ENCODE measurements around the gene CSPG4. TPM values are rescaled to one million over a fixed set of nuclear protein-coding genes. Genes with fewer than 3 reads are reported as not detected.
A peak's percentile ranks its signal among the peaks of the same experiment; 100 is the strongest.

The CSPG4 gene
- polyA plus RNA-seq, 1 experiment, result 24.1 TPM

GRCh38 chr15:75650908-75651809 lies 61.5 kb downstream of the CSPG4 start:
- H3K4me3 ChIP-seq (ENCODE audit: low read depth, low read length), result peak overlapping the region; percentile 77
- POLR2A ChIA-PET, result interaction anchor here (0.7 kb wide), 1 partner anchor 30 kb away, joined by 5 read pairs; no protein-coding TSS in a partner anchor
- DNase-seq (ENCODE audit: low read depth), result no peak

GRCh38 chr15:75649848-75650247 lies 62.8 kb downstream of the CSPG4 start:
- ChIA-PET POLR2A (interaction anchor here (1.0 kb wide), 1 partner anchor 11 kb away, joined by 4 read pairs; no protein-coding TSS in a partner anchor), CTCF (interaction anchor here (1.4 to 1.9 kb wide), 2 partner anchors 11 to 32 kb away, joined by 3 to 7 read pairs; no protein-coding TSS in a partner anchor)
- Histone ChIP-seq H3K27me3 (ENCODE audit: control insufficient read depth, insufficient read depth, low read length) (no peaks in the 10 kb centered on the region), H3K36me3 (ENCODE audit: control insufficient read depth, insufficient read depth, low read length) (peaks cover 14% of the 10 kb centered on the region), H3K4me3 (ENCODE audit: low read depth, low read length) (peak overlapping the region; percentile 77)
- no peak for DNase-seq (ENCODE audit: low read depth)
- no peak for TF ChIP-seq CTCF (IDR thresholded peaks at IDR 0.05; ENCODE audit: insufficient read depth, low read depth, low read length)

More at GRCh38 chr15:75650908-75651809, 61.5 kb downstream of the CSPG4 start:
- Histone ChIP-seq H3K27me3 (ENCODE audit: control insufficient read depth, insufficient read depth, low read length) (no peaks in the 10 kb centered on the region), H3K36me3 (ENCODE audit: control insufficient read depth, insufficient read depth, low read length) (peaks cover 14% of the 10 kb centered on the region)
- TF ChIP-seq CTCF (IDR thresholded peaks at IDR 0.05; ENCODE audit: insufficient read depth, low read depth, low read length), result no peak
- CTCF ChIA-PET, result interaction anchor here (1.2 to 1.9 kb wide), 3 partner anchors 10 to 35 kb away, joined by 3 to 7 read pairs (median 5); no protein-coding TSS in a partner anchor

GRCh38 chr15:75649045-75649761 lies 63.4 kb downstream of the CSPG4 start:
- CTCF ChIA-PET, result interaction anchor here (0.5 kb wide), 1 partner anchor 44 kb away, joined by 4 read pairs; no protein-coding TSS in a partner anchor
- POLR2A ChIA-PET, result interaction anchor here (1.0 kb wide), 1 partner anchor 11 kb away, joined by 4 read pairs; no protein-coding TSS in a partner anchor
- no peak for TF ChIP-seq CTCF (IDR thresholded peaks at IDR 0.05; ENCODE audit: insufficient read depth, low read depth, low read length)
- peak overlapping the region; percentile 77 for H3K4me3 ChIP-seq (ENCODE audit: low read depth, low read length)
- peaks cover 14% of the 10 kb centered on the region for H3K36me3 ChIP-seq (ENCODE audit: control insufficient read depth, insufficient read depth, low read length)
- DNase-seq (ENCODE audit: low read depth), result no peak
- no peaks in the 10 kb centered on the region for H3K27me3 ChIP-seq (ENCODE audit: control insufficient read depth, insufficient read depth, low read length)

GRCh38 chr15:75648156-75649000 lies 64.3 kb downstream of the CSPG4 start:
- POLR2A ChIA-PET, result interaction anchor here (0.6 to 1.0 kb wide), 2 partner anchors 12 to 32 kb away, joined by 3 to 4 read pairs; no protein-coding TSS in a partner anchor
- DNase-seq (ENCODE audit: low read depth), result no peak
- no peaks in the 10 kb centered on the region for H3K27me3 ChIP-seq (ENCODE audit: control insufficient read depth, insufficient read depth, low read length)
- TF ChIP-seq CTCF (IDR thresholded peaks at IDR 0.05; ENCODE audit: insufficient read depth, low read depth, low read length), result no peak
- H3K36me3 ChIP-seq (ENCODE audit: control insufficient read depth, insufficient read depth, low read length), result peaks cover 12% of the 10 kb centered on the region
- CTCF ChIA-PET, result interaction anchor here (0.5 to 2.4 kb wide), 12 partner anchors 10 to 153 kb away, joined by 3 to 13 read pairs (median 4); partner anchors contain the start of gene SNUPN
- H3K4me3 ChIP-seq (ENCODE audit: low read depth, low read length), result peak overlapping the region; percentile 77

Data from BJ (cell line).